B cell (primary cell): ENCODE measurements around the gene KIF16B. TPM values are rescaled to one million over a fixed set of nuclear protein-coding genes. Genes with fewer than 3 reads are reported as not detected.

Experiments used
- ATAC-seq: fragments of 200-7000 bp; cut with Tn5 transposase; one replicate; pipeline ENCODE4 v1.10.0; 2021; ENCODE audit warnings: low read depth, mild to moderate bottlenecking, moderate number of reproducible peaks, moderate library complexity
- CTCF ChIA-PET: fragments of 350-600 bp; sonication (Branson Sonifier 250); formaldehyde crosslinking; loops from one replicate; lab custom pipeline; 2021; ENCODE audit warnings: antibody characterized with exemption, inconsistent platforms; lab: Charles Lee
- POLR2A ChIA-PET: fragments of 350-600 bp; sonication (Branson Sonifier 250); formaldehyde crosslinking; loops from one replicate; lab custom pipeline; 2021; ENCODE audit warnings: antibody characterized with exemption; lab: Charles Lee
- DNase-seq: peaks from one replicate; pipeline ENCODE4 v3.0.0; 2013
- H2AFZ ChIP-seq: 2 replicates; pipeline ENCODE4 v1.6.1; 2012; ENCODE audit warnings: mild to moderate bottlenecking, low read depth, low read length; ENCODE audit not compliant: insufficient read depth, poor library complexity, severe bottlenecking
- H3K27ac ChIP-seq, 2 donors: 1 replicate in 1 of 2; 2 replicates in 1 of 2; pipeline ENCODE4 v1.5.1; 2012 to 2013; ENCODE audit warnings: low read length in 2 of 2, mild to moderate bottlenecking in 2 of 2, moderate library complexity in 1 of 2
- H3K27me3 ChIP-seq, 4 experiments: fragments of 200-600 bp in 1 of 4; sonication (generic) in 1 of 4; replicated peaks in 1 of 4; 1 replicate in 2 of 4; 2 replicates in 2 of 4; pipeline versions ENCODE4 v1.6.1 to v1.7.0; 2013 to 2016; ENCODE audit warnings: low read length in 3 of 4, mild to moderate bottlenecking in 2 of 4, mixed read lengths in 1 of 4, moderate library complexity in 1 of 4; ENCODE audit not compliant: insufficient read depth in 4 of 4, control insufficient read depth in 3 of 4; ENCODE audit errors: control extremely low read depth in 1 of 4
- H3K36me3 ChIP-seq, 2 experiments: replicated peaks in 1 of 2; 1 replicate in 1 of 2; 2 replicates in 1 of 2; pipeline versions ENCODE4 v1.6.1 to v1.7.1; 2013; ENCODE audit warnings: low read length in 1 of 2; ENCODE audit not compliant: insufficient read depth in 2 of 2, control insufficient read depth in 1 of 2; ENCODE audit errors: control extremely low read depth in 1 of 2, extremely low read depth in 1 of 2
- H3K4me1 ChIP-seq, 2 donors: fragments of 200-600 bp in 1 of 2; sonication (generic) in 1 of 2; 1 replicate in 1 of 2; 2 replicates in 1 of 2; pipeline versions ENCODE4 v1.5.1 to v1.6.1; 2013 to 2017; ENCODE audit warnings: low read length in 2 of 2; ENCODE audit not compliant: control insufficient read depth in 2 of 2, insufficient read depth in 2 of 2
- H3K4me2 ChIP-seq: replicated peaks from 2 replicates; pipeline ENCODE3; 2012; ENCODE audit warnings: mild to moderate bottlenecking, low read depth, low read length; ENCODE audit not compliant: poor library complexity, severe bottlenecking
- H3K4me3 ChIP-seq, 5 experiments: fragments of 200-600 bp in 1 of 5; sonication (generic) in 1 of 5; 1 replicate in 3 of 5; 2 replicates in 2 of 5; pipeline versions ENCODE4 v1.5.1 to v1.7.0; 2011 to 2016; ENCODE audit warnings: low read length in 4 of 5, mild to moderate bottlenecking in 4 of 5, low read depth in 2 of 5, control low read depth in 1 of 5, moderate library complexity in 1 of 5; ENCODE audit not compliant: insufficient read depth in 1 of 5; ENCODE audit errors: control extremely low read depth in 1 of 5, extremely low read depth in 1 of 5
- H3K79me2 ChIP-seq: fragments of 200-600 bp; sonication (generic); one replicate; pipeline ENCODE4 v1.6.0; 2016; ENCODE audit warnings: low read length; ENCODE audit not compliant: control insufficient read depth, insufficient read depth
- H3K9ac ChIP-seq: fragments of 200-600 bp; sonication (generic); 2 replicates; pipeline ENCODE4 v1.6.1; 2017; ENCODE audit warnings: mild to moderate bottlenecking, low read length, moderate library complexity
- H3K9me3 ChIP-seq, 3 donors: one replicate each; pipeline versions ENCODE4 v1.6.1 to v1.7.1; 2013; ENCODE audit warnings: low read length in 2 of 3; ENCODE audit not compliant: control insufficient read depth in 2 of 3, insufficient read depth in 1 of 3; ENCODE audit errors: control extremely low read depth in 1 of 3
- H4K20me1 ChIP-seq: 2 replicates; pipeline ENCODE4 v1.6.0; 2012; ENCODE audit warnings: mild to moderate bottlenecking, low read length; ENCODE audit not compliant: insufficient read depth, control insufficient read depth, poor library complexity, severe bottlenecking
- H3K27ac Mint-ChIP-seq: one replicate; pipeline ENCODE4 v1.8.0; 2021; ENCODE audit warnings: mixed read lengths
- H3K27me3 Mint-ChIP-seq: one replicate; pipeline ENCODE4 v1.8.0; 2021; ENCODE audit warnings: mixed read lengths
- H3K4me1 Mint-ChIP-seq: one replicate; pipeline ENCODE4 v1.8.0; 2021; ENCODE audit warnings: mixed read lengths
- H3K4me3 Mint-ChIP-seq: one replicate; pipeline ENCODE4 v1.8.0; 2021; ENCODE audit warnings: mixed read lengths
- H3K9me3 Mint-ChIP-seq: one replicate; pipeline ENCODE4 v1.8.0; 2022; ENCODE audit warnings: mixed read lengths; ENCODE audit not compliant: insufficient read depth
- EZH2 ChIP-seq: IDR thresholded peaks from 2 replicates; pipeline ENCODE4 v1.6.1; 2012; ENCODE audit warnings: borderline replicate concordance, low read depth, mild to moderate bottlenecking, moderate library complexity, low read length; ENCODE audit not compliant: insufficient read depth, poor library complexity, severe bottlenecking
- WGBS: methylation state at CpG from one replicate; pipeline ENCODE4 v1.1.5; 2013; ENCODE audit warnings: missing lambda C conversion rate; ENCODE audit not compliant: insufficient coverage; 5-methylcytosine and 5-hydroxymethylcytosine counted together
- intact Hi-C: fragments of 100-400 bp; cut with micrococcal nuclease; formaldehyde crosslinking; loops from one replicate; pipeline ENCODE4 v1.10.0; 2022
- polyA plus RNA-seq: library from polyadenylated mRNA; depleted of rRNA; stranded (reverse); fragments of >200 nt; gene quantifications from 2 replicates; pipeline ENCODE4 v1.2.3, GENCODE V29; 2012
- total RNA-seq, 2 donors: library from RNA; stranded (reverse); fragments of 120-200 nt in 1 of 2; gene quantifications; 1 replicate in 1 of 2; 2 replicates in 1 of 2; pipeline versions ENCODE4 v1.2.3 to v1.2.4, GENCODE V29; 2013 to 2022
- TF ChIP-seq, protein P1 (sequence below): fragments of 200-600 bp; IDR thresholded peaks from one replicate; pipeline ENCODE4 v1.8.0; 2022; ENCODE audit warnings: antibody characterized with exemption, mild to moderate bottlenecking

Gene KIF16B
- total and polyA plus RNA-seq, 2 donors (not counting 1 experiment from before 2014, with no cell fraction given), result 4.5 to 13.0 TPM

DNA sequence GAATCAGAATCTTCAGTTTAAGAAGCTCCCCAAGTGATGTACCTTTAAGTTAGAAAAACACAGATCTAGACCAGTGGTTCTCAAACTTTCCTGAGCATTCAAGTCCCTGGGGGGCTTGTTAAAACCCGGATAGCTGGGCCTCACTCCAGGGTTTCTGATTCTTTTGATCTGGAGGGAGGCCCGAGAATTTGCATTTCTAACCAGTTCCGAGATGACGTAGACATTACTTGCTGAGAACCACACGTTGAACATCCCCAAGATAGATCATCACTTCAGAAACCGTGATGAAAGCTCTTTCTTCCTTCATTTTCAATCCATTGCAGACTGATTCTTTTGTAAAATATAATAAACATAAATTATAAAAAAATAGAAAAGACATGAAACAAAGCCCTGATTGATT, 40.7 kb upstream of the KIF16B start:
- Histone ChIP-seq H3K27me3 (peaks cover 0 to 8% (median 0%) of the 10 kb centered on the region in 4 experiments), H2AFZ (no peak overlapping the region), H3K4me2 (no peak overlapping the region), H4K20me1 (no peaks in the 10 kb centered on the region), H3K27ac (no peak overlapping the region), H3K36me3 (no peaks in the 10 kb centered on the region), H3K9ac (no peak overlapping the region), H3K4me3 (no peak overlapping the region), H3K9me3 (peaks cover 1 to 12% (median 3%) of the 10 kb centered on the region in 3 donors), H3K79me2 (no peaks in the 10 kb centered on the region), H3K4me1 (no peaks in the 10 kb centered on the region)
- intact Hi-C loops, result no loop called here
- TF ChIP-seq EZH2, result no peak
- TF ChIP-seq, protein P1, sequence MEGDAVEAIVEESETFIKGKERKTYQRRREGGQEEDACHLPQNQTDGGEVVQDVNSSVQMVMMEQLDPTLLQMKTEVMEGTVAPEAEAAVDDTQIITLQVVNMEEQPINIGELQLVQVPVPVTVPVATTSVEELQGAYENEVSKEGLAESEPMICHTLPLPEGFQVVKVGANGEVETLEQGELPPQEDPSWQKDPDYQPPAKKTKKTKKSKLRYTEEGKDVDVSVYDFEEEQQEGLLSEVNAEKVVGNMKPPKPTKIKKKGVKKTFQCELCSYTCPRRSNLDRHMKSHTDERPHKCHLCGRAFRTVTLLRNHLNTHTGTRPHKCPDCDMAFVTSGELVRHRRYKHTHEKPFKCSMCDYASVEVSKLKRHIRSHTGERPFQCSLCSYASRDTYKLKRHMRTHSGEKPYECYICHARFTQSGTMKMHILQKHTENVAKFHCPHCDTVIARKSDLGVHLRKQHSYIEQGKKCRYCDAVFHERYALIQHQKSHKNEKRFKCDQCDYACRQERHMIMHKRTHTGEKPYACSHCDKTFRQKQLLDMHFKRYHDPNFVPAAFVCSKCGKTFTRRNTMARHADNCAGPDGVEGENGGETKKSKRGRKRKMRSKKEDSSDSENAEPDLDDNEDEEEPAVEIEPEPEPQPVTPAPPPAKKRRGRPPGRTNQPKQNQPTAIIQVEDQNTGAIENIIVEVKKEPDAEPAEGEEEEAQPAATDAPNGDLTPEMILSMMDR, result no peak
- H3K9me3 Mint-ChIP-seq, result peaks cover 3% of the 10 kb centered on the region
- no peak overlapping the region for H3K27ac Mint-ChIP-seq
- H3K27me3 Mint-ChIP-seq, result peaks cover 26% of the 10 kb centered on the region
- H3K4me1 Mint-ChIP-seq, result no peaks in the 10 kb centered on the region
- DNase-seq (no peak), ATAC-seq (no peak)
- ChIA-PET CTCF (no interaction called here), POLR2A (no interaction called here)
- WGBS, result 43% methylated on average over 1 of the region's 6 CpGs
- no peak overlapping the region for H3K4me3 Mint-ChIP-seq

DNA sequence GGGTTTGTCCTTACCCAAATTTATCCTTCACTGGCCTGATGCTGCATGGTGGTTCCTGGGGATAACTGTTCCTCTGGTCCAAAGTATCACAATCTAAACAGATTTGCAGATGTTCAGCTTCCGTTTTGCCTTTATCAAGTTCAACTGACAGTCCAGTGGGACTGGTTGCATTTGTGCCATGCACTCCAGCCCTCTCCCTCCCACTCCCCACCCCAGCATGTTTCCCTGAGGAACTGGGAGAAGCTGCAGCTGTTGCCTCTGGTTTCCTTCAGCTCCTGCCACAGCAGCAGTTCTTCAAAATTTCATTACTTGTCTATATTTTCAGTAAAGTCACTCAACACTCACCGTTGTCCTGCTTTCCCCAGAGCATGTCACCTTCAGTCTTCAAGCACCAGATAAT, 39.5 kb upstream of the KIF16B start:
- peaks cover 29% of the 10 kb centered on the region for H3K27me3 Mint-ChIP-seq
- Histone ChIP-seq H3K4me2 (no peak overlapping the region), H2AFZ (no peak overlapping the region), H3K9ac (no peak overlapping the region), H3K79me2 (no peaks in the 10 kb centered on the region), H3K4me3 (no peak overlapping the region), H3K4me1 (no peaks in the 10 kb centered on the region), H3K36me3 (no peaks in the 10 kb centered on the region), H3K27me3 (peaks cover 0 to 8% (median 2%) of the 10 kb centered on the region in 4 experiments), H4K20me1 (no peaks in the 10 kb centered on the region), H3K27ac (no peak overlapping the region), H3K9me3 (peaks cover 1 to 5% (median 3%) of the 10 kb centered on the region in 3 donors)
- WGBS, result 100% methylated on average over 2 of the region's 2 CpGs
- intact Hi-C loops, result no loop called here
- no peaks in the 10 kb centered on the region for H3K4me1 Mint-ChIP-seq
- no peak overlapping the region for H3K27ac Mint-ChIP-seq
- no peak overlapping the region for H3K4me3 Mint-ChIP-seq
- POLR2A ChIA-PET, result no interaction called here
- TF ChIP-seq, protein P1, result no peak
- no peak for TF ChIP-seq EZH2
- no peak for ATAC-seq
- peaks cover 3% of the 10 kb centered on the region for H3K9me3 Mint-ChIP-seq
- DNase-seq, result no peak
- CTCF ChIA-PET, result no interaction called here
